Keratinocyte (primary cell): ENCODE measurements around the gene NUMB. TPM values are rescaled to one million over a fixed set of nuclear protein-coding genes. Genes with fewer than 3 reads are reported as not detected.

Experiments
- DNase-seq: peaks from one replicate; pipeline ENCODE4 v3.0.0-alpha.2; 2011; ENCODE audit warnings: low read depth, missing footprints, low spot score
- FAIRE-seq: peaks from 2 replicates; lab custom pipeline; 2011; peaks lifted over from hg19 to GRCh38; lab: Jason Lieb, UNC
- H2AFZ ChIP-seq: 2 replicates; pipeline ENCODE4 v1.6.0; 2012; ENCODE audit warnings: low read length, control low read depth, inconsistent platforms; ENCODE audit not compliant: control insufficient read depth
- H3K27ac ChIP-seq: 2 replicates; pipeline ENCODE4 v1.5.1; 2011; ENCODE audit warnings: low read length; ENCODE audit not compliant: control insufficient read depth, insufficient read depth
- H3K27me3 ChIP-seq: 3 replicates; pipeline ENCODE4 v1.6.0; 2011; ENCODE audit warnings: low read length; ENCODE audit not compliant: control insufficient read depth, insufficient read depth; ENCODE audit errors: extremely low read depth
- H3K36me3 ChIP-seq, 2 experiments: 2 replicates in 1 of 2; 3 replicates in 1 of 2; pipeline ENCODE4 v1.5.1; 2011; ENCODE audit warnings: low read length in 2 of 2, mild to moderate bottlenecking in 1 of 2; ENCODE audit not compliant: control insufficient read depth in 2 of 2, insufficient read depth in 2 of 2; ENCODE audit errors: extremely low read depth in 1 of 2
- H3K4me1 ChIP-seq: 3 replicates; pipeline ENCODE4 v1.5.1; 2011; ENCODE audit warnings: low read length; ENCODE audit not compliant: control insufficient read depth, insufficient read depth; ENCODE audit errors: extremely low read depth
- H3K4me2 ChIP-seq: 3 replicates; pipeline ENCODE4 v1.6.0; 2011; ENCODE audit warnings: low read depth, low read length; ENCODE audit not compliant: control insufficient read depth, insufficient read depth; ENCODE audit errors: extremely low read depth
- H3K4me3 ChIP-seq, 3 experiments: fragments of 200-600 bp in 1 of 3; sonication (generic) in 1 of 3; 2 replicates in 2 of 3; 3 replicates in 1 of 3; pipeline ENCODE4 v1.5.1; 2011 to 2016; ENCODE audit warnings: low read length in 3 of 3, mild to moderate bottlenecking in 3 of 3, control low read depth in 2 of 3, inconsistent platforms in 1 of 3, low read depth in 1 of 3, mixed read lengths in 1 of 3, mixed run types in 1 of 3, moderate library complexity in 1 of 3; ENCODE audit not compliant: control insufficient read depth in 2 of 3, insufficient read depth in 2 of 3; ENCODE audit errors: extremely low read depth in 1 of 3
- H3K79me2 ChIP-seq: 2 replicates; pipeline ENCODE4 v1.6.0; 2012; ENCODE audit warnings: low read length; ENCODE audit not compliant: control insufficient read depth, insufficient read depth
- H3K9ac ChIP-seq: 3 replicates; pipeline ENCODE4 v1.6.0; 2011; ENCODE audit warnings: low read length; ENCODE audit not compliant: control insufficient read depth, insufficient read depth; ENCODE audit errors: extremely low read depth
- H3K9me1 ChIP-seq: 3 replicates; pipeline ENCODE4 v1.6.0; 2011; ENCODE audit warnings: low read length; ENCODE audit not compliant: control insufficient read depth, insufficient read depth; ENCODE audit errors: extremely low read depth
- H3K9me3 ChIP-seq: 2 replicates; pipeline ENCODE4 v1.5.1; 2012; ENCODE audit warnings: low read depth, low read length; ENCODE audit not compliant: control insufficient read depth
- H4K20me1 ChIP-seq: 3 replicates; pipeline ENCODE4 v1.6.0; 2011; ENCODE audit warnings: low read length; ENCODE audit not compliant: control insufficient read depth, insufficient read depth; ENCODE audit errors: extremely low read depth
- EZH2 ChIP-seq: IDR thresholded peaks from one replicate; pipeline ENCODE4 v1.6.1; 2012; ENCODE audit warnings: inconsistent platforms, mild to moderate bottlenecking, low read length, moderate library complexity
- dilution Hi-C: fragments of 300-500 bp; cut with MboI; formaldehyde crosslinking; loops from one replicate; pipeline ENCODE4 v1.7.0; 2020; ENCODE audit warnings: low sequenced_read_pairs; ENCODE audit not compliant: extremely low pct_ligation_motif_present
- polyA plus RNA-seq, 5 experiments: library from polyadenylated mRNA; depleted of rRNA in 3 of 5; stranded (reverse) in 3 of 5; stranded (forward) in 1 of 5; unstranded in 1 of 5; fragments of >200 nt; gene quantifications; 1 replicate in 1 of 5; 2 replicates in 3 of 5; 3 replicates in 1 of 5; pipeline versions ENCODE4 v1.2.1 to v1.2.3, GENCODE V29; 2011 to 2012; ENCODE audit warnings: missing spikeins in 2 of 5, low read depth in 1 of 5, low replicate concordance in 1 of 5
- TF ChIP-seq, protein P1 (sequence below), 3 experiments: IDR thresholded peaks in 1 of 3; conservative IDR thresholded peaks in 1 of 3; optimal IDR thresholded peaks in 1 of 3; 2 replicates in 2 of 3; 3 replicates in 1 of 3; pipeline versions ENCODE3 to v1.5.1; 2011; ENCODE audit warnings: low read length in 3 of 3, mild to moderate bottlenecking in 3 of 3, moderate library complexity in 2 of 3, control low read depth in 1 of 3, inconsistent platforms in 1 of 3; ENCODE audit not compliant: insufficient read depth in 2 of 3; ENCODE audit errors: extremely low read depth in 1 of 3

The NUMB gene
- polyA plus RNA-seq, 1 donor (not counting 4 experiments of a cell fraction or from before 2014, with no cell fraction given): 110 TPM

DNA sequence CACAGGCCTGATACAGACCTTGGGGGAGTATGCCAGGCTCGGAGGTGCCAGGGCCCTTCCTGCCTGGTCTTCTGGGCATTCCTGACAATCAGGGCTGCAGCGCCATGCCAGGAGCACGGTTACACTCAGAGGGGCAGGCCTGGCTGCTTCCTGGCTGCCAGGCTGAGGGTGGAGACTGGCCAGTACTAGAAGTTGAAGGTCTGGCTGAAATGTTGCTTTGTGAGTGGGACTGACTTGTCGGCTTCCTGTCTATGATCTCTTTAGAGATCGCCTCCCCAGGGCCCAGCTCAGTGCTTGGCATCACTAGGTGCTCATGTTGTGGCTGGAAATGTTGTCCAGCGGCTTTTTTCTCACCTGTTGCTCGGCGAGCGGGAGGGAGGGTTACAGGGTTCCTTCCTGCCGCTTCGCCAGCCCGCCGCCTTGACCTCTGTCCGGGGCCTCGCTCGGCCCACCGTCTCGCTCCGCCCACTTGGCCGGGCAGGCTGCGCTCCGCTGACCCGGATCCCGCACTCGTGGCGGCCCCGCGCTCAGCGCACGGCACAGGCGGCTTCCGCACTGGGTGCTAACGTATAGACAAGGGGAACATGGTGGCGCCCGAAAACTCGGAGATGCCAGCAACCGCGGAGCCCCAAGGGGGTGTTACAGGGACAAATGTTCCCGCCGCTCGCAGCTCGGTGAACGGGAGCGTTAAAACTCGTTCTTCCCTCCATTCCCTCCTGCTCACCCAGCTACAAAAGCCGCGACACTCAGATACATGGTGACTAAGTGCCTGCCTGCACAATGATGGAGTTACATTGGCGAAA is 188.4 kb downstream of the NUMB start:
- H2AFZ ChIP-seq: no peak overlapping the region
- H3K79me2 ChIP-seq: no peaks in the 10 kb centered on the region
- TF ChIP-seq EZH2: no peak
- no peaks in the 10 kb centered on the region for H3K9me1 ChIP-seq
- no peak overlapping the region for H3K4me2 ChIP-seq
- H3K4me1 ChIP-seq: no peaks in the 10 kb centered on the region
- H3K36me3 ChIP-seq: peaks cover 3 to 18% of the 10 kb centered on the region in 2 experiments
- H3K9ac ChIP-seq: no peak overlapping the region
- no peak overlapping the region for H3K4me3 ChIP-seq
- FAIRE-seq: no peak
- no peaks in the 10 kb centered on the region for H4K20me1 ChIP-seq
- no peaks in the 10 kb centered on the region for H3K9me3 ChIP-seq
- H3K27me3 ChIP-seq: no peaks in the 10 kb centered on the region
- H3K27ac ChIP-seq: no peak overlapping the region
- DNase-seq: no peak
- dilution Hi-C loops: no loop called here

GRCh38 chr14:73267474-73267873 is 190.9 kb downstream of the NUMB start:
- no peaks in the 10 kb centered on the region for H3K9me1 ChIP-seq
- no peaks in the 10 kb centered on the region for H3K4me1 ChIP-seq
- H3K27me3 ChIP-seq: no peaks in the 10 kb centered on the region
- DNase-seq (no peak), FAIRE-seq (no peak)
- dilution Hi-C loops: no loop called here
- H3K79me2 ChIP-seq: no peaks in the 10 kb centered on the region
- H3K4me3 ChIP-seq: no peak overlapping the region
- no peak overlapping the region for H2AFZ ChIP-seq
- TF ChIP-seq EZH2: no peak
- TF ChIP-seq, protein P1, sequence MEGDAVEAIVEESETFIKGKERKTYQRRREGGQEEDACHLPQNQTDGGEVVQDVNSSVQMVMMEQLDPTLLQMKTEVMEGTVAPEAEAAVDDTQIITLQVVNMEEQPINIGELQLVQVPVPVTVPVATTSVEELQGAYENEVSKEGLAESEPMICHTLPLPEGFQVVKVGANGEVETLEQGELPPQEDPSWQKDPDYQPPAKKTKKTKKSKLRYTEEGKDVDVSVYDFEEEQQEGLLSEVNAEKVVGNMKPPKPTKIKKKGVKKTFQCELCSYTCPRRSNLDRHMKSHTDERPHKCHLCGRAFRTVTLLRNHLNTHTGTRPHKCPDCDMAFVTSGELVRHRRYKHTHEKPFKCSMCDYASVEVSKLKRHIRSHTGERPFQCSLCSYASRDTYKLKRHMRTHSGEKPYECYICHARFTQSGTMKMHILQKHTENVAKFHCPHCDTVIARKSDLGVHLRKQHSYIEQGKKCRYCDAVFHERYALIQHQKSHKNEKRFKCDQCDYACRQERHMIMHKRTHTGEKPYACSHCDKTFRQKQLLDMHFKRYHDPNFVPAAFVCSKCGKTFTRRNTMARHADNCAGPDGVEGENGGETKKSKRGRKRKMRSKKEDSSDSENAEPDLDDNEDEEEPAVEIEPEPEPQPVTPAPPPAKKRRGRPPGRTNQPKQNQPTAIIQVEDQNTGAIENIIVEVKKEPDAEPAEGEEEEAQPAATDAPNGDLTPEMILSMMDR (optimal IDR thresholded peaks at IDR 0.05 in 1 of 3, IDR thresholded peaks at IDR 0.05 in 1 of 3, conservative IDR thresholded peaks at IDR 0.05 in 1 of 3; ENCODE audit: extremely low read depth in 1 of 3, insufficient read depth in 2 of 3, low read length in 3 of 3): no peak
- H4K20me1 ChIP-seq: no peaks in the 10 kb centered on the region
- H3K9ac ChIP-seq: no peak overlapping the region
- H3K27ac ChIP-seq: no peak overlapping the region
- no peak overlapping the region for H3K4me2 ChIP-seq
- no peaks in the 10 kb centered on the region for H3K9me3 ChIP-seq
- H3K36me3 ChIP-seq: peaks cover 3 to 9% of the 10 kb centered on the region in 2 experiments
